ENCODE measurements around the gene SIGMAR1.

- TF ChIP-seq CTCF (conservative IDR thresholded peaks at IDR 0.05) (no peak), ZFX (IDR thresholded peaks at IDR 0.05) (no peak)
Measured at GRCh38 chr9:34642679-34643078, 5.1 kb upstream of the SIGMAR1 start.

Measured in C4-2B (cell line).